Ramos (cell line): ENCODE data around the gene ASCC3.

Experiments
- in situ Hi-C: fragments of 300-500 bp; cut with MboI; formaldehyde crosslinking; loops from one replicate; pipeline ENCODE4 v1.14.3; 2022; ENCODE audit warnings: low sequenced_read_pairs; ENCODE audit not compliant: unreplicated experiment

Gene ASCC3

GRCh38 chr6:100475554-100476320, 405.4 kb downstream of the ASCC3 start:
- in situ Hi-C loops, result loop anchor here (25.0 kb wide), 1 partner anchor 613 kb away; no protein-coding TSS in a partner anchor

- in situ Hi-C loops, result no loop called here
Observed at GRCh38 chr6:100473182-100473581, 407.9 kb downstream of the ASCC3 start.

GRCh38 chr6:100472674-100473073, 408.5 kb downstream of the ASCC3 start:
- in situ Hi-C loops, result no loop called here

- in situ Hi-C loops, result no loop called here
Observed at GRCh38 chr6:100470422-100471120, 410.6 kb downstream of the ASCC3 start.

GRCh38 chr6:100469101-100469859, 411.8 kb downstream of the ASCC3 start:
- in situ Hi-C loops, result no loop called here

- in situ Hi-C loops, result no loop called here
Observed at GRCh38 chr6:100468016-100468622, 413.0 kb downstream of the ASCC3 start.

- in situ Hi-C loops, result no loop called here
Observed at GRCh38 chr6:100467129-100468015, 413.8 kb downstream of the ASCC3 start.

- in situ Hi-C loops, result no loop called here
Observed at GRCh38 chr6:100466410-100467128, 414.6 kb downstream of the ASCC3 start.

- in situ Hi-C loops, result no loop called here
Observed at GRCh38 chr6:100465701-100466409, 415.3 kb downstream of the ASCC3 start.

GRCh38 chr6:100464903-100465700, 416.0 kb downstream of the ASCC3 start, which contains the start of gene SIM1:
SIM1 (minus strand) TSS chr6:100464921; CDS start chr6:100463468, 1,453 bp downstream.
- in situ Hi-C loops, result no loop called here

GRCh38 chr6:100464162-100464851, 416.8 kb downstream of the ASCC3 start:
- in situ Hi-C loops, result no loop called here

GRCh38 chr6:100463630-100464161, 417.4 kb downstream of the ASCC3 start:
- in situ Hi-C loops, result no loop called here

- in situ Hi-C loops, result no loop called here
Observed at GRCh38 chr6:100462706-100463629, 418.2 kb downstream of the ASCC3 start.

- in situ Hi-C loops, result no loop called here
Observed at GRCh38 chr6:100461917-100462705, 419.0 kb downstream of the ASCC3 start.
